Measurements from ENCODE around the gene HGFAC. TPM values are rescaled to one million over a fixed set of nuclear protein-coding genes. Genes with fewer than 3 reads are reported as not detected.

The HGFAC gene
- total RNA-seq, 3 donors from 2014 or later (not counting 1 experiment from before 2014, with no cell fraction given): 0.43 to 0.54 TPM; not detected in 1

DNA sequence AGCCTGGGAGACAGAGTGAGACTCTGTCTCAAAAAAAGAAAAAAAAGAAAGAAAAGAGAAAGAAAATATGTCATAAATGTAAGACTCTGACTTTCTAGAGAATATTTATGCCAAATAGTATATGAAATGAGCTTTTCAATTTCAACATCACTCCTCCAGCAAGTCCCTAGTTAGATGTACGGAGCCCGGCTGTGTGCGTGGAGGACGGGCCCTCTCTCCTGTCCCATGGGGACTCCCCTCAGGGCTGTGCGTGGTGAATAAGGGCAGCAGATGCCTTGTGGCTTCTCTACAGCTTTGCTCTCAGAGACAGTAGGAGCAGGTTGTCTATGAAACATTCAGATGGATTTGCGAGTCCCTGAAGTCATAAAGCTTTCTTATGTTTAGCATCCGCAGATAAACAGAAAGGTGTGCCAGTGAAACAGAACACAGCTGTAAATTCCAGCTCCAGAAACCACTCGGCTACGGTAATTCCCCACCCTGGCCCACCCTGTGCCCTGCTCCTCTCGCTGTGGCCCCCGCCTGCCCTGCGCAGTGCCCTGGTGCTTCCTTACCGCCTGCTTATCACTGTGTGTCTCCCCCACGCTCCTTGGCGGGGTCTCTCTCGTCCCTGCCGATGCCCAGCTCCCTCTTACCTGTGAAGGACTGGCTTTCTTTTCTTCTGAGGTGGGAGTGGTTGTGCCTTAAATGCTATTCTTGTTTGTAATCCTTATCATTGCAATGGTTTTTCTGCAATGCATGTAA, 13.9 kb upstream of the HGFAC start:
- no peaks in the 10 kb centered on the region for H3K4me1 ChIP-seq (ENCODE audit: control insufficient read depth, insufficient read depth, low read length)
- no peaks in the 10 kb centered on the region for H3K9me3 ChIP-seq (ENCODE audit: control insufficient read depth, insufficient read depth, low read length)
- 94% methylated on average over 17 of the region's 17 CpGs for WGBS (ENCODE audit: insufficient coverage)
- intact Hi-C loops (cut with micrococcal nuclease): no loop called here
- H3K36me3 ChIP-seq (ENCODE audit: control insufficient read depth, insufficient read depth, low read length): no peaks in the 10 kb centered on the region
- no peaks in the 10 kb centered on the region for H3K27me3 ChIP-seq (ENCODE audit: control insufficient read depth, insufficient read depth, low read length)
- no peaks in the 10 kb centered on the region for H3K36me3 Mint-ChIP-seq
- DNase-seq: no peak
- H3K27ac Mint-ChIP-seq: no peak overlapping the region
- no peak overlapping the region for H3K27ac ChIP-seq (ENCODE audit: low read length)
- no peak overlapping the region for H3K4me3 ChIP-seq (ENCODE audit: low read length)
- H3K4me1 Mint-ChIP-seq: no peaks in the 10 kb centered on the region
- no peak overlapping the region for H3K4me3 Mint-ChIP-seq
- ATAC-seq: no peak
- no peak for TF ChIP-seq CTCF (IDR thresholded peaks at IDR 0.05)
- no peaks in the 10 kb centered on the region for H3K27me3 Mint-ChIP-seq (ENCODE audit: low read depth in 2 of 2)
- no peaks in the 10 kb centered on the region for H3K9me3 Mint-ChIP-seq

DNA sequence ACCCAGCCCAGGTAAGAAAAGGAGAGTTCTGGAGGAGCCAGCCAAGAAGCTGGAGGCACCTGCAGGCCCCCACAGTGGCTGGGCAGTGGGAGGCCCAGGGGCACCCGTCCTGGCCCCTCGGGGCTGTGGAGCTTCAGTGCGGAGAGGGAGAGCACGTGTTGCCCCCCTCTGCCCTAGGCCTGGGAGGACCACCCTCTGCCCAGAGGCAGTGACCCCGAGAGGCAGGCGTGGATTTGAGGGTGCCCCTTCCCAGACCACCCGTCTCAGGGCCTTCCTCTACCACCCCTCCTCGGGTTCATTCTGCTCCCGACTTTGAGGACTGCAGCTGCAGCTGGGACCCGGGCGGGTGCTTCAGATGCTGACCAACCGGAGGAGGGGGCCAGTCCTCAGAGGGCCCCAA, 12.1 kb upstream of the HGFAC start:
- H3K36me3 ChIP-seq (ENCODE audit: control insufficient read depth, insufficient read depth, low read length): no peaks in the 10 kb centered on the region
- no peak for ATAC-seq

GRCh38 chr4:3430524-3430923, 11.2 kb upstream of the HGFAC start:
- no peak for ATAC-seq
- Mint-ChIP-seq H3K27me3 (ENCODE audit: low read depth in 2 of 2) (no peaks in the 10 kb centered on the region), H3K9me3 (no peaks in the 10 kb centered on the region), H3K36me3 (no peaks in the 10 kb centered on the region), H3K4me1 (no peaks in the 10 kb centered on the region), H3K27ac (no peak overlapping the region), H3K4me3 (no peak overlapping the region)
- TF ChIP-seq CTCF (IDR thresholded peaks at IDR 0.05): no peak
- Histone ChIP-seq H3K4me1 (ENCODE audit: control insufficient read depth, insufficient read depth, low read length) (no peaks in the 10 kb centered on the region), H3K9me3 (ENCODE audit: control insufficient read depth, insufficient read depth, low read length) (no peaks in the 10 kb centered on the region), H3K27me3 (ENCODE audit: control insufficient read depth, insufficient read depth, low read length) (no peaks in the 10 kb centered on the region), H3K27ac (ENCODE audit: low read length) (no peak overlapping the region), H3K4me3 (ENCODE audit: low read length) (no peak overlapping the region), H3K36me3 (ENCODE audit: control insufficient read depth, insufficient read depth, low read length) (no peaks in the 10 kb centered on the region)
- 86% methylated on average over 21 of the region's 21 CpGs for WGBS (ENCODE audit: insufficient coverage)
- intact Hi-C loops (cut with micrococcal nuclease): no loop called here
- no peak for DNase-seq

More for the DNA sequence above, 12.1 kb upstream of the HGFAC start:
- Mint-ChIP-seq H3K27me3 (ENCODE audit: low read depth in 2 of 2) (no peaks in the 10 kb centered on the region), H3K4me1 (no peaks in the 10 kb centered on the region), H3K4me3 (no peak overlapping the region), H3K27ac (no peak overlapping the region), H3K36me3 (no peaks in the 10 kb centered on the region), H3K9me3 (no peaks in the 10 kb centered on the region)
- Histone ChIP-seq H3K9me3 (ENCODE audit: control insufficient read depth, insufficient read depth, low read length) (no peaks in the 10 kb centered on the region), H3K4me3 (ENCODE audit: low read length) (no peak overlapping the region), H3K4me1 (ENCODE audit: control insufficient read depth, insufficient read depth, low read length) (no peaks in the 10 kb centered on the region), H3K27me3 (ENCODE audit: control insufficient read depth, insufficient read depth, low read length) (no peaks in the 10 kb centered on the region), H3K27ac (ENCODE audit: low read length) (no peak overlapping the region)
- DNase-seq: no peak
- WGBS (ENCODE audit: insufficient coverage): 92% methylated on average over 12 of the region's 12 CpGs
- TF ChIP-seq CTCF (IDR thresholded peaks at IDR 0.05): no peak
- intact Hi-C loops (cut with micrococcal nuclease): no loop called here

Data from natural killer cell (primary cell).